OCI-LY7 (cell line): ENCODE data around the gene ZSWIM5. TPM values are rescaled to one million over a fixed set of nuclear protein-coding genes. Genes with fewer than 3 reads are reported as not detected.

Source experiments
- BruUV-seq: library from RNA; stranded (reverse); fragments of 400-500 nt; replicated peaks from 2 replicates; lab custom pipeline; 2021; lab: Mats Ljungman, UMichigan
- CTCF ChIA-PET: fragments of 300-600 bp; sonication (Branson Sonifier 250); formaldehyde crosslinking; loops from one replicate; lab custom pipeline; 2022; ENCODE audit warnings: antibody characterized with exemption; ENCODE audit not compliant: unreplicated experiment; lab: Charles Lee
- POLR2A ChIA-PET: fragments of 300-600 bp; sonication (Branson Sonifier 250); formaldehyde crosslinking; loops from one replicate; lab custom pipeline; 2022; ENCODE audit warnings: antibody characterized with exemption; lab: Charles Lee
- DNase-seq: peaks from one replicate; pipeline ENCODE4 v3.0.0-alpha.2; 2015; ENCODE audit warnings: low spot score
- H2AFZ ChIP-seq: fragments of 200-600 bp; sonication (generic), shearing (Covaris generic); 2 replicates; pipeline ENCODE4 v1.6.1; 2014; ENCODE audit warnings: mild to moderate bottlenecking, antibody characterized with exemption, low read length, moderate library complexity
- H3K27ac ChIP-seq: fragments of 200-600 bp; sonication (generic); 2 replicates; pipeline ENCODE4 v1.5.1; 2014; ENCODE audit warnings: mixed run types, low read depth, mild to moderate bottlenecking, moderate library complexity, low read length, inconsistent platforms; ENCODE audit not compliant: poor library complexity, severe bottlenecking
- H3K36me3 ChIP-seq: fragments of 200-600 bp; sonication (generic); 2 replicates; pipeline ENCODE4 v1.6.1; 2014; ENCODE audit warnings: mild to moderate bottlenecking, antibody characterized with exemption, low read length, moderate library complexity, mixed read lengths; ENCODE audit not compliant: insufficient read depth
- H3K4me1 ChIP-seq: fragments of 200-600 bp; sonication (generic); 2 replicates; pipeline ENCODE4 v1.5.1; 2014; ENCODE audit warnings: mild to moderate bottlenecking, low read length; ENCODE audit not compliant: insufficient read depth, poor library complexity, severe bottlenecking
- H3K4me2 ChIP-seq: fragments of 200-600 bp; sonication (generic); 2 replicates; pipeline ENCODE4 v1.6.1; 2014; ENCODE audit warnings: mild to moderate bottlenecking, low read length
- H3K4me3 ChIP-seq: fragments of 200-600 bp; sonication (generic); 2 replicates; pipeline ENCODE4 v1.5.1; 2014; ENCODE audit warnings: mild to moderate bottlenecking, low read depth, low read length; ENCODE audit not compliant: poor library complexity, severe bottlenecking
- H3K79me2 ChIP-seq: fragments of 200-600 bp; sonication (generic); 2 replicates; pipeline ENCODE4 v1.6.1; 2016; ENCODE audit warnings: low read depth, mild to moderate bottlenecking, low read length, moderate library complexity, mixed read lengths; ENCODE audit not compliant: insufficient read depth
- H3K9me2 ChIP-seq: fragments of 200-600 bp; sonication (generic); 2 replicates; pipeline ENCODE4 v1.6.1; 2016; ENCODE audit warnings: mild to moderate bottlenecking, low read length, mixed read lengths; ENCODE audit not compliant: insufficient read depth
- H3K9me3 ChIP-seq: fragments of 200-600 bp; sonication (generic); 2 replicates; pipeline ENCODE4 v1.6.1; 2014; ENCODE audit warnings: mild to moderate bottlenecking, mixed run types, low read length, mixed read lengths
- H4K20me1 ChIP-seq: fragments of 200-600 bp; sonication (generic); 2 replicates; pipeline ENCODE4 v1.6.1; 2014; ENCODE audit warnings: mild to moderate bottlenecking, antibody characterized with exemption, low read length, moderate library complexity, mixed read lengths; ENCODE audit not compliant: insufficient read depth
- EZH2phosphoT487 ChIP-seq: fragments of 200-600 bp; sonication (generic); IDR thresholded peaks from 2 replicates; pipeline ENCODE4 v1.6.1; 2018; ENCODE audit warnings: low read depth, borderline replicate concordance, mild to moderate bottlenecking, mixed run types, antibody characterized with exemption, low read length, moderate library complexity, mixed read lengths
- intact Hi-C: fragments of 100-400 bp; cut with micrococcal nuclease; formaldehyde crosslinking; loops from one replicate; pipeline ENCODE4 v1.10.0; 2022; ENCODE audit not compliant: unreplicated experiment
- total RNA-seq, 2 experiments: library from RNA; depleted of rRNA in 1 of 2; stranded (reverse); fragments of >200 nt in 1 of 2; shearing (Covaris generic) in 1 of 2; gene quantifications; 2 replicates each; pipeline ENCODE4 v1.2.3, GENCODE V29; 2014 to 2022
- TF ChIP-seq, protein P1 (sequence below): fragments of 200-600 bp; sonication (generic); conservative IDR thresholded peaks from 2 replicates; pipeline ENCODE4 v1.5.1; 2014; ENCODE audit warnings: mild to moderate bottlenecking, antibody characterized with exemption, low read length, moderate library complexity, mixed read lengths

Gene ZSWIM5
- total RNA-seq, 2 experiments from 2014 or later, result 0.28 to 0.42 TPM

DNA sequence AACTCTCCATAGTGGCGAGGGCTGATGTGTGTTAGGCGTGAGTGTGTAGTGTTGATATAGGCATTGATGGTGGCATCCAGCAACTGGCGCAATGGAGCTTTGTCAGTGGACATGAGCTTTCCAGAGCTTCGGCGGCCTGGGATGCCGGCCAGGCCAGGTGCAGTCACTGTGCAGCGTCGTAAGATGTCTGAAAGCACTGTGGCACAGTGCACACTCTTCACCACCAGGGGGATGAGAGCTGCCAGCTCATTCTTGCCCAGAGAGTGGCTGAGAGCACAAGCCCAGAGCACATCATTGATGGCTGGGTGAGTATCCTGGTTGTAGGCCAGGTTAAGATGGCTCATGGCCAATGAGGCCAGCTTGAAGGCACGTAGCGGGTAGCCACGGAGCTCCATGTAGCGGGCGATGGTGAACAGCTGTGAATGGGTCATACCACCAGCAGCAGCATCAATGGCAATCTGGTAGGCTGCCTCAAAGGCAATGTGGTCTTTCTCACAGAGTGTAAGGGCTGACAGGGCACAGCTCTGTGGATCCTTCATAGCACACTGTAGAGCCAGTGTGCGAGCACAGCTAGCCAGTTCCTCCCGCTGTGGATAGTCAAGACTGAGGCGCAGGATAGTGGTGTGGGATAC, 187.7 kb downstream of the ZSWIM5 start:
- Histone ChIP-seq H2AFZ (no peak overlapping the region), H3K4me2 (no peak overlapping the region), H3K9me3 (0 out of 2 replicates have a peak, but pooled peaks cover 2% of the 10 kb centered on the region), H3K4me3 (no peak overlapping the region), H3K4me1 (no peaks in the 10 kb centered on the region), H4K20me1 (no peaks in the 10 kb centered on the region), H3K27ac (no peak overlapping the region), H3K79me2 (no peaks in the 10 kb centered on the region), H3K36me3 (no peaks in the 10 kb centered on the region; the same call in 1 of the 2 replicates), H3K9me2 (no peaks in the 10 kb centered on the region)
- intact Hi-C loops, result loop anchor here (1.0 kb wide), 1 partner anchor 282 kb away; no protein-coding TSS in a partner anchor
- BruUV-seq, result no TSS peak
- no peak for TF ChIP-seq EZH2phosphoT487
- TF ChIP-seq, protein P1, sequence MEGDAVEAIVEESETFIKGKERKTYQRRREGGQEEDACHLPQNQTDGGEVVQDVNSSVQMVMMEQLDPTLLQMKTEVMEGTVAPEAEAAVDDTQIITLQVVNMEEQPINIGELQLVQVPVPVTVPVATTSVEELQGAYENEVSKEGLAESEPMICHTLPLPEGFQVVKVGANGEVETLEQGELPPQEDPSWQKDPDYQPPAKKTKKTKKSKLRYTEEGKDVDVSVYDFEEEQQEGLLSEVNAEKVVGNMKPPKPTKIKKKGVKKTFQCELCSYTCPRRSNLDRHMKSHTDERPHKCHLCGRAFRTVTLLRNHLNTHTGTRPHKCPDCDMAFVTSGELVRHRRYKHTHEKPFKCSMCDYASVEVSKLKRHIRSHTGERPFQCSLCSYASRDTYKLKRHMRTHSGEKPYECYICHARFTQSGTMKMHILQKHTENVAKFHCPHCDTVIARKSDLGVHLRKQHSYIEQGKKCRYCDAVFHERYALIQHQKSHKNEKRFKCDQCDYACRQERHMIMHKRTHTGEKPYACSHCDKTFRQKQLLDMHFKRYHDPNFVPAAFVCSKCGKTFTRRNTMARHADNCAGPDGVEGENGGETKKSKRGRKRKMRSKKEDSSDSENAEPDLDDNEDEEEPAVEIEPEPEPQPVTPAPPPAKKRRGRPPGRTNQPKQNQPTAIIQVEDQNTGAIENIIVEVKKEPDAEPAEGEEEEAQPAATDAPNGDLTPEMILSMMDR, result peak; percentile 81
- ChIA-PET POLR2A (interaction anchor here (0.6 to 1.2 kb wide), 7 partner anchors 14 to 541 kb away, joined by 3 to 5 read pairs (median 3); no protein-coding TSS in a partner anchor), CTCF (interaction anchor here (0.6 to 1.5 kb wide), 5 partner anchors 16 to 284 kb away, joined by 3 to 7 read pairs (median 5); no protein-coding TSS in a partner anchor)
- peak; percentile 72 for DNase-seq

DNA sequence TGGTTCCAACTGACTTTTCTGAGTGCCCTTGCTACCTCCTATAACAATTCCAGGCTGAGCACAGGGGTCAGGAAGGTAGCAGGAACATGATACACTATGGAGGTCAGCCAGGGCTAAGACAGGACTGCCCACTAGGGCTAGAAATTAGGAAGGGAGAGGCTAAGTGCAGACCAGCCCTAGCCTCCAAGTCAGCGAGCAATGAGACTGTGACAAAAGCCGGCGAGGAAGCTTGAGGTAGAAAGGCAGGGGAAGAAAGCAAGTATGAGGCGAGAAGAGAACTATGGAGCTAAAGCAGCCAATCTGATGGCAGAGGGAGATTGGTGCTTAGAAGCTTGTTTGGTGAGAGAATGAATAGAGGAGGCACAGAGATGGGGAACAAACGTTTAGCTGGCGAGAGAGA, 189.6 kb downstream of the ZSWIM5 start:
- Histone ChIP-seq H3K9me3 (no peaks in the 10 kb centered on the region), H2AFZ (no peak overlapping the region), H3K9me2 (no peaks in the 10 kb centered on the region), H3K27ac (no peak overlapping the region), H3K36me3 (no peaks in the 10 kb centered on the region; the same call in 1 of the 2 replicates), H3K4me1 (peaks cover 6% of the 10 kb centered on the region), H3K4me2 (no peak overlapping the region), H3K4me3 (no peak overlapping the region), H4K20me1 (no peaks in the 10 kb centered on the region), H3K79me2 (peaks cover 6% of the 10 kb centered on the region; the same call in 1 of the 2 replicates)
- CTCF ChIA-PET, result no interaction called here
- no peak for TF ChIP-seq EZH2phosphoT487
- TF ChIP-seq, protein P1, result no peak
- intact Hi-C loops, result no loop called here
- POLR2A ChIA-PET, result interaction anchor here (0.8 to 1.6 kb wide), 2 partner anchors 27 to 285 kb away, joined by 3 to 4 read pairs; no protein-coding TSS in a partner anchor
- no peak for DNase-seq
- no TSS peak for BruUV-seq
